Endothelial cell (in vitro differentiated cells): Measurements from ENCODE around the gene ZNF416. TPM values are rescaled to one million over a fixed set of nuclear protein-coding genes. Genes with fewer than 3 reads are reported as not detected.

Experiments used
- DNase-seq: peaks from one replicate; pipeline ENCODE4 v3.0.0; 2021; ENCODE audit warnings: low spot score
- H3K27ac Mint-ChIP-seq: one replicate; pipeline ENCODE4 v1.8.0; 2021; ENCODE audit warnings: mixed read lengths, inconsistent platforms; ENCODE audit not compliant: unreplicated experiment
- H3K27me3 Mint-ChIP-seq: one replicate; pipeline ENCODE4 v1.8.0; 2021; ENCODE audit warnings: mild to moderate bottlenecking, moderate library complexity, mixed read lengths, inconsistent platforms; ENCODE audit not compliant: unreplicated experiment
- H3K36me3 Mint-ChIP-seq: one replicate; pipeline ENCODE4 v1.8.0; 2021; ENCODE audit warnings: mild to moderate bottlenecking, low read depth, mixed read lengths, inconsistent platforms; ENCODE audit not compliant: unreplicated experiment
- H3K4me1 Mint-ChIP-seq: one replicate; pipeline ENCODE4 v1.8.0; 2021; ENCODE audit warnings: mild to moderate bottlenecking, mixed read lengths, inconsistent platforms; ENCODE audit not compliant: unreplicated experiment
- H3K4me3 Mint-ChIP-seq: one replicate; pipeline ENCODE4 v1.8.0; 2021; ENCODE audit warnings: mild to moderate bottlenecking, mixed read lengths, inconsistent platforms; ENCODE audit not compliant: unreplicated experiment
- H3K9me3 Mint-ChIP-seq: one replicate; pipeline ENCODE4 v1.8.0; 2021; ENCODE audit warnings: mixed read lengths, inconsistent platforms; ENCODE audit not compliant: unreplicated experiment
- CTCF ChIP-seq: fragments of 200-600 bp; sonication (generic); IDR thresholded peaks from one replicate; pipeline ENCODE4 v1.5.0; 2021; ENCODE audit warnings: antibody characterized with exemption; ENCODE audit not compliant: unreplicated experiment
- total RNA-seq: library from RNA; stranded (reverse); fragmentation: NEBNext Ultra II Directional; extraction: Animal tissue kit (Norgen Biotek cat#: 25700); gene quantifications from one replicate; pipeline ENCODE4 v1.2.1, GENCODE V29; 2021; ENCODE audit not compliant: unreplicated experiment

The ZNF416 gene
- total RNA-seq, 1 donor from 2014 or later = 10.9 TPM

GRCh38 chr19:57599377-57599760 is 20.7 kb upstream of the ZNF416 start:
- H3K27me3 Mint-ChIP-seq = peaks cover 8% of the 10 kb centered on the region
- H3K9me3 Mint-ChIP-seq = peaks cover 5% of the 10 kb centered on the region
- H3K4me3 Mint-ChIP-seq = peak overlapping the region; percentile 88
- H3K4me1 Mint-ChIP-seq = peaks cover 9% of the 10 kb centered on the region
- DNase-seq = no peak
- TF ChIP-seq CTCF = no peak
- H3K36me3 Mint-ChIP-seq = peaks cover 30% of the 10 kb centered on the region
- H3K27ac Mint-ChIP-seq = peak overlapping the region; percentile 61

- no peak for DNase-seq
- H3K9me3 Mint-ChIP-seq = peaks cover 21% of the 10 kb centered on the region
- peak overlapping the region; percentile 86 for H3K4me3 Mint-ChIP-seq
- H3K27me3 Mint-ChIP-seq = peaks cover 9% of the 10 kb centered on the region
- no peak for TF ChIP-seq CTCF
- H3K4me1 Mint-ChIP-seq = peaks cover 10% of the 10 kb centered on the region
- peaks cover 70% of the 10 kb centered on the region for H3K36me3 Mint-ChIP-seq
- H3K27ac Mint-ChIP-seq = peak overlapping the region; percentile 5
Measured at GRCh38 chr19:57587529-57587928, 8.8 kb upstream of the ZNF416 start.

- peak; percentile 76 for DNase-seq
- TF ChIP-seq CTCF = no peak
- peaks cover 12% of the 10 kb centered on the region for H3K9me3 Mint-ChIP-seq
- H3K36me3 Mint-ChIP-seq = peaks cover 36% of the 10 kb centered on the region
- peaks cover 11% of the 10 kb centered on the region for H3K27me3 Mint-ChIP-seq
- H3K27ac Mint-ChIP-seq = no peak within 1 kb of the TSS
- peak within 1 kb of the TSS; percentile 98 for H3K4me3 Mint-ChIP-seq
- H3K4me1 Mint-ChIP-seq = peaks cover 10% of the 10 kb centered on the region
Measured at GRCh38 chr19:57583521-57584416, 5.1 kb upstream of the ZNF416 start, which contains the start of gene ZIK1. TSS of gene ZIK1 (plus strand) at chr19:57584145. CDS start at chr19:57584357, 212 bp downstream.

- Mint-ChIP-seq H3K4me3 (peak overlapping the region; percentile 31), H3K36me3 (peaks cover 32% of the 10 kb centered on the region), H3K4me1 (peaks cover 10% of the 10 kb centered on the region), H3K9me3 (peaks cover 9% of the 10 kb centered on the region), H3K27me3 (peaks cover 11% of the 10 kb centered on the region), H3K27ac (no peak overlapping the region)
- no peak for TF ChIP-seq CTCF
- DNase-seq = no peak
Measured at GRCh38 chr19:57583104-57583520, 4.4 kb upstream of the ZNF416 start.

GRCh38 chr19:57576661-57577060 is 2.0 kb downstream of the ZNF416 start:
- H3K27ac Mint-ChIP-seq = peak overlapping the region; percentile 43

More at GRCh38 chr19:57576661-57577060, 2.0 kb downstream of the ZNF416 start:
- DNase-seq = no peak
- peak overlapping the region; percentile 92 for H3K4me3 Mint-ChIP-seq
- H3K36me3 Mint-ChIP-seq = peaks cover 66% of the 10 kb centered on the region
- no peak for TF ChIP-seq CTCF
- peaks cover 13% of the 10 kb centered on the region for H3K27me3 Mint-ChIP-seq
- H3K4me1 Mint-ChIP-seq = peaks cover 6% of the 10 kb centered on the region
- H3K9me3 Mint-ChIP-seq = peaks cover 64% of the 10 kb centered on the region
